Fibroblast of lung (primary cell): ENCODE data around the gene TBC1D22A. TPM values are rescaled to one million over a fixed set of nuclear protein-coding genes. Genes with fewer than 3 reads are reported as not detected.

Experiments used
- DNase-seq, 2 donors: peaks; one replicate each; pipeline versions ENCODE4 v3.0.0 to v3.0.0-alpha.2; 2010; ENCODE audit warnings: low read depth in 2 of 2
- H2AFZ ChIP-seq: 2 replicates; pipeline ENCODE4 v1.5.1; 2012; ENCODE audit warnings: low read length, control low read depth, inconsistent platforms
- H3K27ac ChIP-seq: 2 replicates; pipeline ENCODE4 v1.5.1; 2011; ENCODE audit warnings: low read length, control low read depth; ENCODE audit not compliant: insufficient read depth
- H3K27me3 ChIP-seq: 2 replicates; pipeline ENCODE4 v1.5.1; 2011; ENCODE audit warnings: mild to moderate bottlenecking, low read length; ENCODE audit not compliant: control insufficient read depth, insufficient read depth
- H3K36me3 ChIP-seq: 2 replicates; pipeline ENCODE4 v1.5.1; 2011; ENCODE audit warnings: low read length; ENCODE audit not compliant: control insufficient read depth, insufficient read depth
- H3K4me1 ChIP-seq: 2 replicates; pipeline ENCODE4 v1.5.1; 2011; ENCODE audit warnings: low read length; ENCODE audit not compliant: control insufficient read depth, insufficient read depth; ENCODE audit errors: extremely low read depth
- H3K4me2 ChIP-seq: 2 replicates; pipeline ENCODE4 v1.5.1; 2011; ENCODE audit warnings: low read length, control low read depth; ENCODE audit not compliant: insufficient read depth; ENCODE audit errors: extremely low read depth
- H3K4me3 ChIP-seq, 4 experiments: fragments of 200-600 bp in 1 of 4; sonication (generic) in 1 of 4; replicated peaks in 1 of 4; 2 replicates each; pipeline ENCODE4 v1.5.1; 2011 to 2016; ENCODE audit warnings: low read length in 4 of 4, low read depth in 3 of 4, mild to moderate bottlenecking in 3 of 4, control low read depth in 2 of 4, inconsistent platforms in 1 of 4, mixed read lengths in 1 of 4; ENCODE audit not compliant: insufficient read depth in 1 of 4; ENCODE audit errors: control extremely low read depth in 1 of 4
- H3K79me2 ChIP-seq: 2 replicates; pipeline ENCODE4 v1.5.1; 2012; ENCODE audit warnings: mild to moderate bottlenecking, low read length, inconsistent platforms; ENCODE audit not compliant: control insufficient read depth, insufficient read depth
- H3K9ac ChIP-seq: 2 replicates; pipeline ENCODE4 v1.5.1; 2011; ENCODE audit warnings: mild to moderate bottlenecking, low read length, control low read depth; ENCODE audit not compliant: insufficient read depth
- H3K9me3 ChIP-seq: 2 replicates; pipeline ENCODE4 v1.5.1; 2012; ENCODE audit warnings: low read depth, low read length; ENCODE audit not compliant: control insufficient read depth, insufficient read depth
- H4K20me1 ChIP-seq: 2 replicates; pipeline ENCODE4 v1.5.1; 2011; ENCODE audit warnings: low read length; ENCODE audit not compliant: control insufficient read depth, insufficient read depth; ENCODE audit errors: extremely low read depth
- EZH2 ChIP-seq: IDR thresholded peaks from 2 replicates; pipeline ENCODE4 v1.5.1; 2012; ENCODE audit warnings: low read length, control low read depth, mild to moderate bottlenecking; ENCODE audit errors: missing control alignments
- polyA plus RNA-seq, 2 donors: library from polyadenylated mRNA; depleted of rRNA in 1 of 2; stranded (reverse) in 1 of 2; unstranded in 1 of 2; fragments of >200 nt; gene quantifications; 2 replicates each; pipeline ENCODE4 v1.2.1, GENCODE V29; 2011 to 2012; ENCODE audit warnings: missing spikeins in 1 of 2
- total RNA-seq: library from RNA; depleted of rRNA; stranded (reverse); fragments of >200 nt; gene quantifications from 2 replicates; pipeline ENCODE4 v1.2.1, GENCODE V29; 2014
- TF ChIP-seq, protein P1 (sequence below), 2 donors: IDR thresholded peaks in 1 of 2; conservative IDR thresholded peaks in 1 of 2; 1 replicate in 1 of 2; 2 replicates in 1 of 2; pipeline ENCODE4 v1.5.1; 2011 to 2012; ENCODE audit warnings: low read length in 2 of 2, control low read depth in 1 of 2, inconsistent platforms in 1 of 2, low read depth in 1 of 2, mild to moderate bottlenecking in 1 of 2

TBC1D22A gene
- total and polyA plus RNA-seq, 2 donors (not counting 1 experiment from before 2014, with no cell fraction given) = 11.6 to 17.6 TPM

DNA sequence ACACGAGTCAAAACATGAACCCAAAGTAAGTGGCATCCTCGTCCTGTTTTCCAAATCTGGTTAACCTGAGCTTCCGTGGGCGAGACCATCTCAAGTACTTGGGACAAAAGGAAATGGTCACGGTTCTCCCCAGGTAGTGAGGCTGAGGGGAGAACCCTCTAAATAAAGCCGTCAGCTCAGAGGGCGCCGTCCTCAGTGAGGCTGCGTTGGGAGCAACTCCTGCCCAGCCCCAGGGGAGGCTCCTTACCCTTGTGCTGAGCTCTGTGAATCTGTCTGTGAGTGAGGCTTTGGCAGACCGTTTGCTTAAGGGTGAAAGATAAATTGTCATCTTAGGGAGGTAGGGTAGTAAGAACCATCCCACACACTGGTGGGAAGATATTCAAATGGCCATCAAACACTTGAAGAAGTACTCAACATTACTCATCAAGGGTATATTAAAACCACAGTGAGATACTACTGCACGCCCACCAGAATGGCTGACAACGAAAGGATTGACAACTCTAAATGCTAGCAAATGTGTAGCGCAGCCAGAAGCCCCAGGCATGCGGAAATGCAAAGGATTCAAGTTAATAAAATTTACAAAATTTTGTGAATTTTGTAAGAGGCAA is 321.0 kb downstream of the TBC1D22A start:
- H3K4me3 ChIP-seq = no peak overlapping the region
- H3K27me3 ChIP-seq = no peaks in the 10 kb centered on the region
- H3K4me2 ChIP-seq = no peak overlapping the region
- H3K4me1 ChIP-seq = no peaks in the 10 kb centered on the region
- no peak overlapping the region for H3K27ac ChIP-seq
- no peaks in the 10 kb centered on the region for H3K79me2 ChIP-seq
- no peak overlapping the region for H3K9ac ChIP-seq
- no peak overlapping the region for H2AFZ ChIP-seq
- H4K20me1 ChIP-seq = no peaks in the 10 kb centered on the region
- no peak for TF ChIP-seq EZH2
- TF ChIP-seq, protein P1, sequence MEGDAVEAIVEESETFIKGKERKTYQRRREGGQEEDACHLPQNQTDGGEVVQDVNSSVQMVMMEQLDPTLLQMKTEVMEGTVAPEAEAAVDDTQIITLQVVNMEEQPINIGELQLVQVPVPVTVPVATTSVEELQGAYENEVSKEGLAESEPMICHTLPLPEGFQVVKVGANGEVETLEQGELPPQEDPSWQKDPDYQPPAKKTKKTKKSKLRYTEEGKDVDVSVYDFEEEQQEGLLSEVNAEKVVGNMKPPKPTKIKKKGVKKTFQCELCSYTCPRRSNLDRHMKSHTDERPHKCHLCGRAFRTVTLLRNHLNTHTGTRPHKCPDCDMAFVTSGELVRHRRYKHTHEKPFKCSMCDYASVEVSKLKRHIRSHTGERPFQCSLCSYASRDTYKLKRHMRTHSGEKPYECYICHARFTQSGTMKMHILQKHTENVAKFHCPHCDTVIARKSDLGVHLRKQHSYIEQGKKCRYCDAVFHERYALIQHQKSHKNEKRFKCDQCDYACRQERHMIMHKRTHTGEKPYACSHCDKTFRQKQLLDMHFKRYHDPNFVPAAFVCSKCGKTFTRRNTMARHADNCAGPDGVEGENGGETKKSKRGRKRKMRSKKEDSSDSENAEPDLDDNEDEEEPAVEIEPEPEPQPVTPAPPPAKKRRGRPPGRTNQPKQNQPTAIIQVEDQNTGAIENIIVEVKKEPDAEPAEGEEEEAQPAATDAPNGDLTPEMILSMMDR (conservative IDR thresholded peaks at IDR 0.05 in 1 of 2, IDR thresholded peaks at IDR 0.05 in 1 of 2; ENCODE audit: low read depth in 1 of 2, low read length in 2 of 2) = no peak
- H3K36me3 ChIP-seq = no peaks in the 10 kb centered on the region
- no peak for DNase-seq
- H3K9me3 ChIP-seq = no peaks in the 10 kb centered on the region

DNA sequence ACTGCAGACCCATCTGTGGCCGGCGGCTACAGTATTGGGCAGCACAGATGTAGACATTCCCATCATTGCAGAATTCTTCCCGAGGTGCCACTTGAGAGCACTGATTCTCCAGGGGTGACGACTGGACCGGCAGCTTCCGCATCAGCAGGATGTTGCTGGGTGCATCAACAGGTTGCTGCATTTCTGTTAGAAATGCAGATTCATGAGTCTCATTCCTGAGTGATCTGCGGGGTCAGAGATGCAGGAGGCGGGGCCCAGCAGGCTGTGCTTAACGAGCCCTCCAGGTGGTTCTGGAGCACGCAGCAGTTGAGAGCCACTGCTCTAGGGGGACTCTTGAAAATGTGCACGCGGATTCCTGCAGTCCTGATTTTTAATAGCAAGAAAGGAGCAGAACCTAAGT is 321.8 kb downstream of the TBC1D22A start:
- H3K36me3 ChIP-seq = no peaks in the 10 kb centered on the region
- no peak overlapping the region for H3K4me3 ChIP-seq
- no peaks in the 10 kb centered on the region for H3K79me2 ChIP-seq
- DNase-seq = no peak
- no peak for TF ChIP-seq EZH2
- TF ChIP-seq, protein P1 (conservative IDR thresholded peaks at IDR 0.05 in 1 of 2, IDR thresholded peaks at IDR 0.05 in 1 of 2; ENCODE audit: low read depth in 1 of 2, low read length in 2 of 2) = no peak
- no peaks in the 10 kb centered on the region for H3K27me3 ChIP-seq
- no peaks in the 10 kb centered on the region for H3K9me3 ChIP-seq
- H3K27ac ChIP-seq = no peak overlapping the region
- H3K9ac ChIP-seq = no peak overlapping the region
- H4K20me1 ChIP-seq = no peaks in the 10 kb centered on the region
- H2AFZ ChIP-seq = no peak overlapping the region
- no peak overlapping the region for H3K4me2 ChIP-seq
- H3K4me1 ChIP-seq = no peaks in the 10 kb centered on the region

DNA sequence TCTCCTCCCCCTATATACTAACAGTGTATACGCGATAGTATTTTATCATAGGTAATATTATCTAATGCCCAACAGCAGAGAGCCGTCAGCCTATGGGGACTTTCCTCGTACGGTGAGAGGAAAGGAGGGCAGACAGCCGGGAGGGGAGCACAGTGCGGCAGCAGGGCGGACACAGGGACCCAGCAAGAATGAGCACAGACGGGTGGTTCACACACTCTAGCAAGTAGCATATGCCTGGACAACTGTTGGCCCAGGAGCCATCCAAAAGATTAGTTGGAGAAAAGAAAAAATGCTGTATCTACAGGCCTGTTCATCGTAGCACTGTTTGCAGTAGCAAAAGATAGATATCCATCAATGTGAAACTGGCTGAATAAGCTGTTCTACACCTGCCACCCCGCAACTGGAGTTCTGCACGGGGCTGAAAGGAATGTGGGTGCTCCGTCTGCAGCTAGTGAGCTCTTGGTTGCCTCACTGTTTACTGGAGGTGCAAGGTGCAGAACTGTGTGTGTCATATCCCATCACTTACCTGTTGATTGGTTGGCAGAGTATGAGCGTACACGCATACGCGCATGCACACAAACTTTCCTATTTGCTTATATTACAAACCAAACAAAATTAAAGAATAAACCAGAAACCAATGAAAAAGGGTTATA is 324.3 kb downstream of the TBC1D22A start:
- Histone ChIP-seq H3K9ac (no peak overlapping the region), H3K36me3 (no peaks in the 10 kb centered on the region), H4K20me1 (no peaks in the 10 kb centered on the region), H3K4me1 (no peaks in the 10 kb centered on the region), H3K4me3 (no peak overlapping the region), H3K79me2 (no peaks in the 10 kb centered on the region), H3K27me3 (no peaks in the 10 kb centered on the region), H3K27ac (no peak overlapping the region), H3K4me2 (no peak overlapping the region), H3K9me3 (no peaks in the 10 kb centered on the region), H2AFZ (no peak overlapping the region)
- no peak for DNase-seq
- no peak for TF ChIP-seq EZH2
- TF ChIP-seq, protein P1 (conservative IDR thresholded peaks at IDR 0.05 in 1 of 2, IDR thresholded peaks at IDR 0.05 in 1 of 2; ENCODE audit: low read depth in 1 of 2, low read length in 2 of 2) = no peak
